HG02840 (cell line): ENCODE results near the gene MED31.
"Not testable (repeated sequence)": the region's sequence is repeated elsewhere in the genome, so short reads cannot be mapped to it uniquely, and the experiment has no call there.

Experiments used
- ATAC-seq: cut with Tn5 transposase; IDR thresholded peaks from one replicate; pipeline ENCODE4 v1.9.1; 2021; ENCODE audit warnings: mild to moderate bottlenecking, moderate library complexity, moderate number of reproducible peaks; ENCODE audit not compliant: unreplicated experiment, low FRiP score

Gene MED31

GRCh38 chr17:6632530-6632929 lies 18.9 kb downstream of the MED31 start:
- no peak for ATAC-seq

DNA sequence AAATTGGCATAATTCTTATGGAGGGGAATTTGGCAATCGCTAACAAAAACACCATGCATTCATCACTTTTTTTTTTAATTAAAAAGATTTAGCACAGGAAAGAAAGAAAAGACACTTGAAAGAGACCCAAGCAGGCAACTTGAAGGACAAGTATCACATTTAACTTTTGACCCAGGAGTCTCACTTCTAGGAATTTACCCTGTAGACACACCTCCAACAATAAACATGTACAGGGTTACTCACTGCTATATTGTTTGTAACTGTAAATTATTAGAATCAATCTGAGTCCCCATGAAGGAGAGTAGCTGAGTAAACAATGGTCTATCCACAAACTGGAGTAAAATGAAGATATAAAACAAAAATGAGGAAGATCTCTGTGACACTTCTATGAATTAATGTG lies 21.0 kb downstream of the MED31 start:
- no peak for ATAC-seq

DNA sequence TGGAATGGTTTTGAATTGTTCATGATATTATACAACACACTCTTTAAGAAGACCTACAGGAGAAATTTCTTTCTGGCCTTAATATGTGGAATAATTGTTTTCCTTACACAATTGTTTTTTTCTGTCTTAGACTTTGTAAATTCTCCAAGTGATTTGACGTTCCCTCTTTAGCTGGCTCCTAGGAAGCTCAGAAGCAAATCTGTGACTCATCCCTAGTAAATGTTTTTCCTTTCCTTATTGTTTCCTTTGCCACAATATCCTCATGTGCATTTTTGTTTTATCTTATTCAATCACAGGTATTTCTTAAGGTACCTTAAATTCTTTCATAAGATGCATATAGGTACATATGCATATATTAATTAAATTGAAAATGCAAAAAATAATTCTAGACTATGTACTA lies 24.4 kb downstream of the MED31 start:
- ATAC-seq, result no peak

DNA sequence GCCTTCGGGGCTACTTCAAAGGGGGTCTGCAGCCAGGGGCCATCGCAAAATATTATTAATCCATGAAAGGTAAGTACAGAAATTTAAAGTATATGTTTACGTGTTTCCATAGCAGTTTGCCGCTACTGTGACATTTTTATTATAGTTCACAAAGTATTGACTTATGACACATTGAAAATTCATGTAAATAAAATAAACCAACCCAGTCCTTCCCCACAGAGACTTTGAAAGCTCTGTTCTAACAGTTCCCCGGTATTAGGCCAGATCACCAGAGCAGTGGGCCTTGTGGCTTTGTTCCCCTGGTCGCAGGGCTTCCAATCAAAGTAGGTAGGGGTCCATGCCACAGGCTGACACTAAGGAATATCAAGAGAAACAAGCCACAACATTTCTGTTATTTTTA lies 24.8 kb downstream of the MED31 start:
- ATAC-seq, result no peak

DNA sequence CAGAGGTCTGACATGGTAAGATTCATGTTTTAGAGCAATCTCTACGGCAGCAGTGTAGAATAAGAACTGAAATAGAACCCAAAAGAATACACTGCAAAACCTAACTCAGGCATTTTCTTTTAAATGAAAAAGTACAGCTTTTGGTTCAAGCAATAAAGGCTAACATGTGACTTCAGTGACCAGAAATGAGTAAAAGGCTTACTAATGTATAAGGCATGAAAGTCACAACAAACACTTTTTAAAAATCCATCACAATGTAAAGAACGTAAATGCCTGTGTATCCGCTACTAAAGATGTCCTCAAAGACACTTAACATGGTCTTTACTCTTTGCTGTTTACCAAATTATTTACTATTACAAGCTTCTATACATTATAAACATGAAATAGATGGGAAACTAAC lies 27.5 kb downstream of the MED31 start:
- no peak for ATAC-seq

- ATAC-seq, result no peak
These were observed 40.2 kb downstream of the MED31 start for GRCh38 chr17:6611231-6611630.

- no peak for ATAC-seq
These were observed 41.4 kb downstream of the MED31 start for GRCh38 chr17:6610011-6610410.

- ATAC-seq, result no peak
These were observed 43.1 kb downstream of the MED31 start for GRCh38 chr17:6608321-6608720.

DNA sequence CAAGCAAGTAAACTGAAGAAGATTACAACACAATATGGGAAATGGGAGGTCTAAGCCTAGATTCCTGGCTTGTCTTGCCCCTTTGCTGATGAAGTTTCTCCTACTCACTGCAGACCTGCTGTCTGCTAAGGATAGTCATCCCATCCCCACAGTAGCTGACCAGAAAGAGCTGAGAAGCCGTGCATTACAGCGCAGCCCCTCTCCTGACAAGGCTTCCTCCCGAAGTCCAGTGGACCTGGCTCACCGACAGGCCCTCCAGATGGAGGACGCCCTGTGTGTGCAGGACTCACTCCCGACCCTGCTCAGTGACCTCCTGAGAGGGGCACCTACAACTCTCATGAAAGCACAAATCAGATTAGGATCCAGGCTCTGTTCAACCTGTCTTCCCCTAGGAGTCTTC lies 46.3 kb downstream of the MED31 start:
- no peak for ATAC-seq

DNA sequence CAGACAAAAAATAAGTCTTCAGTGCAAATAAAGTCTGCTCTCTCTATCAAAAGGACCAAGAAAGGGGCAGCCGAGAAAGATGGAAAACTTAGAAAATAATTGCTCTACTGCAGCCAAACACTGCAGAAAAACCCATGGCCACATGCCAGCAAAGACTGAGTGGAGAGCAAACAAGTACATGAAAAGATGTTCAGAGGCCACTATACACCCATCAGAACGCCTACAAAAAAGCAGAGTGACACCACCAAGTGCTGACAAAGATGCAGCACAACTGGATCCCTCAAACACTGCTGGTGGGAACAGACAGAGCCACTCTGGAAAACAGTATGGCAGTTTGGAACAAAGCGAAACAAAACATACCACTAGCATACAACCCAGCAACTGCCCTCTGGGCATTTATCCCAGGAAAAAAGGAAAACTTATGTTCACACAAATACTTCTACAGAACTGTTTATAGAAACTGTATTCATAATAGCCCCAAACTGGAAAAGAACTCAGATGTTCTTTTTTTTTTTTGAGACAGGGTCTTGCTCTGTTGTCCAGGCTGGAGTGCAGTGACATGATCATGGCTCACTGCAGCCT lies 47.6 kb downstream of the MED31 start:
- ATAC-seq, result no peak

GRCh38 chr17:6602141-6602540 lies 49.3 kb downstream of the MED31 start:
- ATAC-seq, result no peak

GRCh38 chr17:6599364-6599763 lies 52.0 kb downstream of the MED31 start:
- no peak for ATAC-seq

DNA sequence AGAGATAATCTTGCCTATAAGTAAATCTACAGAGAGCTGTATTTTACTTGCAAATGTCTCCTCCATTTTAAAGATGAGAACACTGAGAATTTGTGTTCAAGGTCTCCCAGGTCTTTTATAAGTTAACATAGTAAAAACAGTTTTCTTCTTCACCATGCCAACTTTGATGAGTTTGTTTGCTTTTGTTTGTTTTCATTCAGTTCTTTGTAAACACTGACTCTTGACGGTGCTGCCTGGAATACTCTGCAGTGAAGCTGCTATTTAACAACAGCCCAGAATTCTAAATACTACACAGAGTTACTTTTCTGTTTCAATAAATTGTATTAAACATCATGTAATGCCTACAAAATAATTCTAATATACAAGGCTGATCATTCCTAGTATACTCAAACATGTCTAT lies 53.7 kb downstream of the MED31 start:
- ATAC-seq, result no peak

DNA sequence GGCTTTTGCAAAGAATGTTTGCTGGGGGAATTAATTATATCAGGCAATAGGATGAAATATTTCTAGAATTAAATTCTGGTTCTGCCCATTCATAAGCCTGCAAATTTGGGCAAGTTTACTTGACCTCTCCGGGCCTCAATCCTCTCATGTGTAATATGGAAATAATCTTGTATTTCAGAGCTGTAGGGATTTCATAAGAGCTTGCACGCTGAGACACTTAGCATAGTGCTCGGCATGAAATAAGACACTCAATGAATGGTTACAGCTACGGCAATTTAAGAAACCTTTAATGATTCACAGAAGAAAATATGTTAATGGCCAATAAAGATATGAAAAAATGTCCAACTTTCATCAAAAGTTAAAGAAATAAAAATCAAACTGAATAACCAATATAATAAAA lies 54.5 kb downstream of the MED31 start:
- ATAC-seq, result no peak

DNA sequence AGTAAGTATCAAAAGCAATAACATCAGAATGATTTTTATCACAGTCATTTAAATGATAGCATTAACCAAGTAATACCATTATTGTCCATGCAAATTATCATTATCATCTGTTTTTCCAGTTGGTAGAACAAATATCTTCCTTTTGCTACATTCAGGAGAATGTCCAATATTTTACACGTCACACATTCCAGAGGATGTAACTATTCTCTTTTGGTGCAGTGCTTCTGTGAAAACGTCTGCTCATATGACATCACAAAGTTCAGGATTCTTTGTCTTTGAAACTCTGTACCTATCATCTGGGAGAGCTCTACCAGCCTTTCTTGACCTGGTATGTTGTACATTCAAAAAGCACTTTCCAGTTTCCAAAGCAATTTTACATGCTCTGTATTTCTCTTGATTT lies 54.9 kb downstream of the MED31 start:
- ATAC-seq, result no peak

- ATAC-seq, result no peak
These were observed 55.3 kb downstream of the MED31 start for GRCh38 chr17:6596081-6596480.

GRCh38 chr17:6593371-6593770 lies 58.0 kb downstream of the MED31 start:
- ATAC-seq, result not testable (repeated sequence)
